ENCODE measurements around the gene DCLK1.
"Not testable (repeated sequence)": the region's sequence is repeated elsewhere in the genome, so short reads cannot be mapped to it uniquely, and the experiment has no call there.

DCLK1 gene

DNA sequence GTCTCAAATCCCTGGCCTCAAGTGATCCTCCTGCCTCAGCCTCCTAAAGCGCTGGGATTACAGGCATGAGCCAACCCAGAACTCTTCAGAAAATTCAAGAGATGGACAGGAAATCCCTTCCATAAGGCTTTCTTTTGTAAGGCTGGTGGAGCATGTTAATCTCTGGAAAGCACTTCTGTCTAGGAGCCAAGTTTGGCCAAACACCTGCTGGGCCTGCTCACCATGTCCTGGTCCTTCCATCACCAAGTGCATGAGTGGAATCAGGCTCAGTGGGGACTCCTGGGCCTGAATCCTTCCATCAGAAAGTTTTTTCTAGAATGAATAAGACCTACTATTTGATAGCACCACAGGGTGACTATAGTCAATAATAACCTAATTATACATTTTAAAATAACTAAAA is 148.0 kb downstream of the DCLK1 start:
- no peak for DNase-seq

DNA sequence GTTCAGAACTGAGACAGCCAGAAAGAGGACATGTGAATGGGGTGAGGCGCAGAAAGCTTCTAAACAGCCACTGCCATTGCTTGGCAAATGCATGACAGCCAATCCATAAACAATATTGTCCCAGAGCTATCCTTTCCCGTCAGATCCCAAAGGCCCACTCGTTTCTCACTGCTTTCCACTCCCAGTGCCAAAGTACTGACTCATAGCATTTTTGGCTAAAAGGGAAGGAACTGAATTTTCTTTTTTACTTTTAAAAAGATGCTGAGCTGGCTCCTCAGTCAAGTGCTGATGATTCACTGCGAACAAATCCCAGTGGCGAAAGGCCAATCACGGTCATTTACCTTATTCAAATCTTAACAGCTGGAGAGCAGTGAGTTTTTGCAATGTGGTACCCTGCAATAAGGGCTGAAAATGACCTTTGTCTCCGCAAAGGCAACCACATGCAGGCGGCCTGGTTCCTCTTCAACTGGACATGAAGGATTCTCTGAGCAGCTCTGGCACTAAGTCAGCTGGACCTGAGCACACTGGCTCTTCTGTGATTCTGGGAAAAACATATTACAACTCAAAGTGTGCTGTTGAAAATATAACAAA is 151.7 kb downstream of the DCLK1 start:
- no peak for DNase-seq

DNA sequence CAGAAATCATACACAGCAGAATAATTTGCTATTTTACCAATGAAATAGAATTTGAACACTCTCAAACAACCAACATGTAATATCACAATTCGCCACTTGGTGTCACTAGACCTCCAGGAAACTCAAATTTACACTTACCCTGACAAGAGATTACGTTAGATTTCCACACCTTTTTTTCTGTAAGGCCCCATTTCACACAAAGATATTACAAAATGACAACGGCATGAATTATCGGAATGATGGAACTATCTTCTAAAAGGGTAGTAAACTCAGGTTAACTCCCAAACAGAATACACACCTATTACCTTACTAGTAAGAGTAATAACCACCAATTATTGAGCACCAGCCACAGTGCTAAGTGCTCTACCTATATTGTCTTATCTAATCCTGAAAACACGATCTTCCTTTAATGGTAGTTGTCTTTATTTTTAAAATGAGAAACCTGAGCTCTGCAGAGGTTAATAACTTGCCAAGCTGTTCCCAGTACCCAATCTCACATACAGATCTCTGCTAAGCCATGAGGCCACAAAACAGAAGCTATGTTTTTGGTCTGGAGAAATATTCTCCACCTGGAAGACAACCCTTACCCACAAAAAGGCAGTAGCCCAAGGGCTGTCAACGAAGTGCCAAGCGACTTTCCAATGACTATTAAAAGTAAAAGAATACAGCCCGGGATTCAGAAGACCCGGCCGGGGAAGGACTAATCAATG is 152.4 kb downstream of the DCLK1 start:
- DNase-seq, result peak; percentile 32 to 36

DNA sequence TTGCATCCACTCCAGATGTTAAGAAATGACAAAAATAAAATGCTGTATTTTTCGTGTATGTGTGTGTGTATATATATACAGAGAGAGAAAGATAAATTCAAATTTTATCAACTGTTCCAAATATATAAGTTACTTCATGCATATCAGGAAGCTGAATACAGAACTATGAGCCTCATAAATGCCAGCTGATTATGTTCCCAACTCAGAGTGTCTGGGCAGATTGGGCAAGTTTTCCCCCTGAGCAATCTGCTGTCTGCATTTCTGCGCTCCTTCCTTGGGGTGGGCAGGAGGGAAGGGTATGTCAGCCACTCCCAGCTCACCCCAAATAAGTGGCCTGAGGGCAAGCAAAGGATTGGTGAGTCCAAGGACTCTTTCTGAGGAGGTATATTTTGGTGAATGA is 154.1 kb downstream of the DCLK1 start:
- no peak for DNase-seq

DNA sequence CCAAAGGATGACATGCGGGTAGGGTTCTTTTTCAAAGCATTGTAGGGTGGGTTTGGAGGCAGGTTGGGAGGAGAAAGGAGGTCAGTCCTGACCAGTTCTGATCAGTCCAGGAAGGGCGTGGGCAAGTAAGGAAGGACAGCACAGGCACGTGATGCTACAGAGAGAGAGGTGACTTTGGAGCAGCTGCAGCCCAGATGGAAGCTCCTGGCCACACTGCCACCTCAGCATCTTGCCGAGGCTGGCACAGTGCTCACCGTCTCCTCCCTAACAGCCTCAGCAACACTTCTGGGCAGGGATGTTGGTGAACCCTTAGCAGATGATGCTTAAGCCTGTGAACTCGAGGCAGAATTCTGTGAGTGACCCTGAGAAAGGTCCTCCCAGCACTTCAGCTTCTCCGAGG is 155.1 kb downstream of the DCLK1 start:
- no peak for DNase-seq

DNA sequence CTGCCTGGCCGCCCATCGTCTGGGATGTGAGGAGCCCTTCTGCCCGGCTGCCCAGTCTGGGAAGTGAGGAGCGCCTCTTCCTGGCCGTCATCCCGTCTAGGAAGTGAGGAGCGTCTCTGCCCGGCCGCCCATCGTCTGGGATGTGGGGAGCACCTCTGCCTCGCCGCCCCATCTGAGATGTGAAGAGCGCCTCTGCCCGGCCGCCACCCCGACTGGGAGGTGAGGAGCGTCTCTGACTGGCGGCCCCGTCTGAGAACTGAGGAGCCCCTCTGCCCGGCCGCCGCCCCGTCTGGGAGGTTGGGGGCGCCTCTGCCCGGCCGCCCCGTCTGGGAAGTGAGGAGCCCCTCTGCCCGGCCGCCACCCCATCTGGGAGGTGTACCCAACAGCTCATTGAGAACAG is 164.2 kb downstream of the DCLK1 start:
- DNase-seq, result not testable (repeated sequence)

DNA sequence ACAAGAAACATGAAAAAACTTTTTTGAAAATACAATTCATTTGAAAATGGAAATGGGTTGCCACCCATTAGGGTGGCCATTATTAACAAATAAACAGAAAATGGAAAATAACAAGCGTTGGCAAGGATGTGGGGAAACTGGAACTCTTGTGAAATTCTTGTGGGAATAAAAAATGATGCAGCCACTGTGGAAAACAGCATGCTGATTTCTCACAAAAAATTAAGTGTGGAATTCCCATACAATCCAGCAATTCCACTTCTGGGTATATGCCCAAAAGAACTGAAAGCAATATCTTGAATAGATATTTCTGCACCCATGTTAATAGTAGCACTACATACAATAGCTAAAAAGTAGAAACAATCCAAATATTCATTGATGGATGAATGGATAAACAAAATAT is 165.2 kb downstream of the DCLK1 start:
- DNase-seq, result no peak

DNA sequence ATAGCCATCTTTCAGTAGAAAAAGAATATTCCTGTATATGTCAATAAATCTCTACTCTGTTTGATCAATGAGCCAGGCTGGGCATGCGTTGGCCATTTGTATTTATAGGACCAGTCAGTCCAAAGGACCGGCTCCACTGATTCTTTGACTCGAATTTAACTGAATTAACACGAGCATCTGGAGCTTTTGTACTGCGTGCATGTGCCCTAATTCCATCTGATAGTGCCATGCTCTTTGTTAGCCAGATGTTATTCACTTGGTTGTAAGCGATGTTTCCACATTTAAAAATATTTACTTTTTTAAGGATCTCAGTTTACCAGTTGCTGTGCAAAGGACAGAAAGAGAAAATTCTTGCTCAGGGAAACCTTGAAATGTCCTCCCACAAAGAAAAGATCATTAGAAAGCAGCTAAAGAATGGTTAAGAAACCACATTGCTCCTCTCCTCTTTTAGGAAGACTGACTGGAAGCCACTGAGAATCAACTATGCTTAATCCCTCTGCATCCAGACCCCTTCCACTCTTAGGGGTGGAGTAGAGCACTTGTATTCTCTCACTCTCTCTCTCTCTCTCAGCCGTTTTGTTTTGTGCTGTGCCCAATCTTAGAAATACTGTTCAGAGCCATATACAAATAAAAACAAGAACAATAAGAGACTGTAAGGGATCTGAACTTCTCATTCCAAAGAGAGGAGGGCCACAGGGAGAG is 165.8 kb downstream of the DCLK1 start:
- no peak for DNase-seq

DNA sequence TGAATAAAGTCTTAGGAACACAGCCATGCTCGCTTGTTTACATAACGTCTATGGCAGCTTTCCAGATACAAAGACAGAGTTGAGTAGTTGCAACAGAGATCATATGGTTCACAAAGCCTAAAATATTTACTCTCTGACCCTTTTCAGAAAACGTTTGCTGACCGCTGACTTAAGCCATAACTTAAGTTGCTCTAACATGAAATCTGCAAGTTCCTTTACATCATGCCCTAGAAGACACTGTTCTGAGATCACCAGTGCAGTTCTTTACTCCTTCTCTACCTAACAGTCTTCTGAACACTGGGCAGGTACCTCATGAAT is 166.4 kb downstream of the DCLK1 start:
- no peak for DNase-seq

DNA sequence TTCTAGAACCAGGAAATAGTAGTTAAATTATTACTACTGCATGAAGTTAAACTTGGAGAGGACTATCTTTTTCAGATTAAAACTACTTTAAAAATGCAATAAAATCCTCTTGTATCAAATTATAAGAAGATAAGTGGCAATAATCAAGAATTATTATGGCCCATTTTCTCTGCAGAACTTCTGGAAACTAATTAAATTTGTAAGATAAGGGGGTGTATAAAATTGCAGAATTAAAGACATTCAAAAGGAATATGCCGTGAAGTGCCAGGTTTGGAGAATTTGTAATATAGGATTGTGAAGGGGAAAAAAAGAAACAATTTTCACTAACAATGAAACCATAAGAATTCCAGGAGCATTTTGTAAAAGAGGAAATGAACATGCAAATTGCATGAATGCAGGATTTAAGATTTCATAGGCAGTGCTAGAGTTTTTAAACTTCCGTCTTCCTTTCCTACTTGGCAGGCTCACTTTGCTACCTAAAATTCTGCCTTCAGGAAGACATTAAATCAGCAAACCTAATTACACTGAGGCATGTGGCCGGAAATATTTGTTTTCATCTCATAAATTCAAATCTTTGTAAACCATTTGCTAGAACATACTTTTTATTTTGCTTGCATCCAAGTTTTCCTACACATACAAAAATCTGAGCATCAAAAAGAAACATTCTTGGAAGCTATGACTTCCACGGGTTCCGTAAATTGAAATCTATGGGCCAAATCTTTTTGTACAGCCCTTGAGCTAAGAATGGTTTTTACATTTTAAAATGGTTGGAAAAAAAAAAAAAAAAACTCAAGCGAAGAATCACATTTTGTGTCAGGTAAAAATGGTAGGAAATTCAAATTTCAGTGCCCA is 166.9 kb downstream of the DCLK1 start:
- DNase-seq, result no peak

DNA sequence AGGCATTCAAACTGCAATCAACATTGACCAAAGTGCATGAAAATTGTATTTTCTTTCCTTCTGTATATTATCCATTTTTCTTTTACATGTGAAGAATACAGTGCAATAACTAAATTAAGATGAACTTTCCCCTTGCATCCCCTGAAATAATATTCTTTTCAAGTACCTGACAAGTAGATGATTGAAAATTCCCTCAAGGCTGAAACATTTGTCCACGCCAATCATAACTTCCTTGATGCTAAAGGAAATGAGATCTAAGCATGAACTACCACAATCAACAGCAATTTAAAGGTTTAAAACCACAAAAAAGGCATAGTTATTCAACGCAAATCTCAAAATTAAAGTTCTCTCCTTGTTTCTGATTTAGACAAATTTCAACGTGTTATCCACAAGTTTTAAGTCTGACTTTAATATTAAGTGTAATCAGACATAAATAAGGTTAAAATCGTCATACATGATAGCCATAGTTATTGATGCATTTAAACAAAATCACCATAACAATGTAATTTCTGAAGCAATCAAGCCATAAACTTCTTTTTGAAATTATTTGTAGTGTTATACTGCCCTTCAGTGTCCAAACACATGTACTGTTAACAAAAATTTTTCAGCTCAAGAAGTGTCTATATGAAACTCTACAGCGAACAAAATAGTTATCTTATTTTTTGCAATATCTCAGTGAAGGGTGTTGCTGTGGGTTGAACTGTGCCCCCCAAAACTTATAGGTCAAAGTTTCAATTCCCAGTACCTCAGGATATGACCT is 169.5 kb downstream of the DCLK1 start:
- no peak for DNase-seq

DNA sequence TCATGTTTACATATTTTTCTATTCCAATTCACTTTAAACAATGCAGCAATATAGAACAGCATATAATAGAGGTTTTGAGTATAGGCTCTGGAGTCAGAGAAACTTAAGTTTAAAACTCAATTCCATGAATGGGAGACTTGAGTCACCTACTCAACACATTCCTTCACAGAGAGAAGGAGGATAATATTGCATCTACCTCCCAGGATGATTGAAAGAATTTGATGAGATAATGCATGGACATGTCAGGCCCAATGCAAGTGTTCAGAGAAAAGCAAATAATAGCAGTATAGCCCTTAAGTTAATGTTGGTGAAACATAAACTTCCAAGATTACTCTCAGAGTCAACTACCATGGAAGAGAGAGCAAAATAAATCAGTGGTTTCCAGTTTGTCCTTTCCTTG is 170.2 kb downstream of the DCLK1 start:
- DNase-seq, result no peak

DNA sequence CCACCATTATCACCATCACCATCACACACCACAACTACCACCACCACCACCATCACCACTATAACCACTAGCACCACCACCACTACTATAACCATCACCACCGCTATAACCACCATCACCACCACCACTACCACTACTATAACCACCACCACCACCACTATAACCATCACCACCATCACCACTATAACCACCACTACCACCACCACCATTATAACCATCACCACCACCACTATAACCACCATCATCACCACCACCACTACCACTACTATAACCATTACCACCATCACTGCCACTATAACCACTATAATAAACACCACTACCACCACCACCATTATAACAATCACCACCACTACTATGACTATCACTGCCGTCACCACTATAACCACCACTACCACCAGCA is 173.2 kb downstream of the DCLK1 start:
- no peak for DNase-seq

DNA sequence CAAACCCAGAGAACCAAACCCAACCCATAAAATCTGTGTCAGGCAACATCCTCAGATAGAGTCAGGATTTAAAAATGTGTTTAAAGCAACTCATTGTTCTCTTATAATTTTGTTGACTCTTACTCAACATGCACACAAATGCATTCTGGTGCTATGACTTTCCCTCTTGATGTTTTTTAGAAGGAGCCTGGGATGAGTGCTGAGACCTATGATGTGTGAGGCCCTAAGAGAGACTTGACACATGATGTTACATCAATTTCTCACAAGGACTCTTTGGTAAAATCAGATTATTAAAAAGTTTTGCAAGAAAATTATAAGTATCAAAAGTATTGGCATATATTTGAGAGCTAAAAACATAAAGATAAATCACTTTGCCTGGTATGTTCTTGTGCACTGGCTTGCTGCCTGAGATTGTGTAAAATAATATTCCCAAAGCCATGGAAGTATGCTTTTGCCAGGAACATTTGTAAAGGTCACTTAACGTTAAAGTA is 173.9 kb downstream of the DCLK1 start:
- no peak for DNase-seq

DNA sequence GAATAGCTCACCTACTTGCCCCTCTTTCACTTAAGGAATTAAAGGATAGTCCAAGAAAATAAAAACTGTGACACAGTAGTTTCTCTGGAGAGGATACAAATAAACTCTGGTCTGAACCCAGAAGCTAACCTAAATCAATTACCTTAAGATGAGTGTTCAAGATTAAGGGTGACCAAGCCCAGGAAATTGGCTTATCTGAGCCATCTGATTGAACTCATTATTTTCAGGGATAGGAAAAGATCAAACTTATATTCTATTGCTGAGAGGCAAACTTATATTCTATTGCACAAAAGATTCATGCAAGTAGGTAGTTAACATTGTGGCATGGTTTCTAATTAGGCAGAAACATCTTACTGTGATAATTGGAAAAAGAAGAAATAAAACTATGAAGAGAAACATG is 175.1 kb downstream of the DCLK1 start:
- no peak for DNase-seq

DNA sequence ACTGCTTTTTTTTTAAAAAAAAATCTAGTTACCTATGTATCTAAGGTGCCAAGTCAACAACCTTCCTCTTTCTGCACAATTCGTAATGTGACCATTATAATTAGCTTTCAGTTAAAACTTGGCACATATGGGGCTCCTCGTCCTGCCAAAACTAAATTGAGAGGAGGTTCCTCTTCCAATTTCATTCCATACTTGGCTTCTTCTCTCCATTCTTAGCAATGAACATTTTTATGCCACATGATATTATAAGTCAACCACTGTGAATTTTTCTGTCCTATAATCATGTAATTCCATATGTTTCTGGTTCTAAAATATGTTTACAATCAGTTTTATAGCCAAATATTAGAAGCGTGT is 177.0 kb downstream of the DCLK1 start:
- no peak for DNase-seq

DNA sequence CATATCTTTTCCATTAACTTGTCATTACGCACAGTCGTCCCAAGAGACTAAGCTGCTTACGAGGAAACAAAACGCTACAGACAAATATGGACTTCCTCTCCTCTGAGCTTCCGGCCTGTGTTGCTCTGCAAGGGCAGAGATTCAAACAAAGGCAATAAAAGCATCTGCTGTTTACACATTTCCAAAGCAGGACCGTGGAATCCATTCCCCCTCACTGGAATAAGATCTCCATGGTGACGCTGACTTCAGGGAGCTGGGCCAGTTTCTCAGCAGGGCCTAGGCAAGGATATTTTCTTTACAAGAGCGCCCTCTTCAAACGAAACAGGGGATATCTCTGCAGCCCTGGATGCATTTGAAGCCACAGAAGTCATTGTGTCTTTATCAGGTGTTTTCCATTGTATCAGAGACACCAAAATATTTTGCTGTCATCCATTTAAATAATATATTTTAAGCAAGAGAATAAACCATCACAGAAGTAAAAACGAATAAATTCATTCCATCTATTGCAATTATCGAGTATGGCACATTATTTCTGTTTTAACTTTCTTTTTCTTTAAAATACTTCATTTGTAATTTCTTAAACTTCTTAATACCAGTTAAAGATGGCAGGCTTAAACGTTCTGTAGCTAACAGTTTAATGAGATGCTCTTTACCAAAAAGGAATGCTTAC is 177.5 kb downstream of the DCLK1 start:
- peak in 1 of 2 experiments; percentile 2 for DNase-seq

DNA sequence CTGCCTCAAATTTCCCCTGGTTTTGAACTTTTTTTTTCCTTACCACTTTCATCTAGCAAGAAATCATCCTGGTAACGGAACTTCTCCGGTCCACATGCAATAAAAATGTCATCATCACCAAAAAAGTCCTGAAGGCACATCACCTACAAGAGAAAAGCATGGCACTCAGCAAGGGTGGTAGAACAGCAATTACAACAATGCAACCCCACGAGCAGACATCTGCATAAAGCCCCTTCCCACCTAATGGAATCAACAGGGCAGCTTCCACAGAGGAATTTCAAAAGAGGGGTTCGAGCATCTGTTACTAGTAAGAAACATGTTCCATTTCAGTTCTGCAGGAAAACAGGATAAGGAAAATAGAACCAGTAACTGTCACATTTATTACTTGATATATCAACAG is 183.9 kb downstream of the DCLK1 start:
- DNase-seq, result no peak

DNA sequence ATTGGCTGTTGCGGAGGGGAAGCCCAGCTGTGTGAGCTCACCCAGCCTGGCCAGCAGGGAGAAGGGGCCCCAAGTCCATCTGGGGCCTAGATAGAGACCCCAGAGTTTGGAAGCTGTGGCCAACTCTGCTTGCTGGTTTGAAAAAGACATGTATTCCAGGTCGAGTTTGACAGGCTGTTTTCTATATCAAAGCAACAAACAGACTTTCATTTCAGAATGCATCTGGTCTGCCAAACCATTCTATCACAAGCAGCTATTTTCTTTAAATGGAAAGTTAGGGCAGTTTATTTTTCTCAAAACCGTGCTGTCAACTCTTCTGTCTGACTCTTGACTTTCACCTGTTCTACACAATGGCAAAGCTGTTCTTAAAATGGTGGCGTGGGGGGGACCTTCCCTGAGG is 185.8 kb downstream of the DCLK1 start:
- DNase-seq, result no peak

DNA sequence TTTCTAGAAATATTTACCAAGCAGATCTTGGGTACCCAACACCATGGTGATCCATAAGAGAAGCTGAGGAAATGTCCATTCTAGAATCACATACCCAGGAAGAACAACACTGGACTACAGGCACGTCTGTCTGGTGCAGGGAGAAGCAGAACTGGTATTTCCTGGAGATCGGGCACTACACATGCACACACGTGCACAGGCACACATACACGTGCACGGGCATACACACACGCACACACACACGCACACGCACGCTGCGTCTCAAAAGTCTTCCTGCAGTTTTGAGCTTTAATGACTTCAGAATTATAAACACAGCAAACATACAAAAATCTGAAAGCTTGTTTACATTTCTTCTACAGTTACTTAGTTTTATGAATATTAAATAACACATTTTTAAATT is 189.8 kb downstream of the DCLK1 start:
- no peak for DNase-seq

DNA sequence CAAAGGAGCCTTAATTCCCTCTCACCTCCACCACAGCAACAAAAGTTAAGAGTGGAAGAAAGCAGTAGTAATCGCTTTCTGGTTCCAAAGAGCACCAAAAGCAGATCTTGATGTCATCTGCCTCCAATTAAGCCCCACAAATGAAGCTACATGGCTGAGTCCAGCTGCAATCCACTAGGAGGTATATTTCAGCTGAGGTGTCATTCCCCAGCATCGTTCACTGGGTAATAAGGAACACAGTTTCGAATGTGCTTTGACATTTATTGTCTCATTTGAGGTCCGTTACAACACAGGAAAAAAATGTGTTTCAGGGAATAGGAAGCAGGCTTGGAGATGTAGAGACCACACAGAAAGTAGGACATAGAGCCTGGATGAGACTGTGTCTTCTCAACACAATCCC is 190.4 kb downstream of the DCLK1 start:
- no peak for DNase-seq

Measured in Kasumi-1 (cell line).